HG03342 (cell line): ENCODE data around the gene S100A7A.

Experiments used
- ATAC-seq: cut with Tn5 transposase; IDR thresholded peaks from one replicate; pipeline ENCODE4 v1.9.1; 2021; ENCODE audit warnings: mild to moderate bottlenecking, moderate library complexity; ENCODE audit not compliant: unreplicated experiment

Gene S100A7A

DNA sequence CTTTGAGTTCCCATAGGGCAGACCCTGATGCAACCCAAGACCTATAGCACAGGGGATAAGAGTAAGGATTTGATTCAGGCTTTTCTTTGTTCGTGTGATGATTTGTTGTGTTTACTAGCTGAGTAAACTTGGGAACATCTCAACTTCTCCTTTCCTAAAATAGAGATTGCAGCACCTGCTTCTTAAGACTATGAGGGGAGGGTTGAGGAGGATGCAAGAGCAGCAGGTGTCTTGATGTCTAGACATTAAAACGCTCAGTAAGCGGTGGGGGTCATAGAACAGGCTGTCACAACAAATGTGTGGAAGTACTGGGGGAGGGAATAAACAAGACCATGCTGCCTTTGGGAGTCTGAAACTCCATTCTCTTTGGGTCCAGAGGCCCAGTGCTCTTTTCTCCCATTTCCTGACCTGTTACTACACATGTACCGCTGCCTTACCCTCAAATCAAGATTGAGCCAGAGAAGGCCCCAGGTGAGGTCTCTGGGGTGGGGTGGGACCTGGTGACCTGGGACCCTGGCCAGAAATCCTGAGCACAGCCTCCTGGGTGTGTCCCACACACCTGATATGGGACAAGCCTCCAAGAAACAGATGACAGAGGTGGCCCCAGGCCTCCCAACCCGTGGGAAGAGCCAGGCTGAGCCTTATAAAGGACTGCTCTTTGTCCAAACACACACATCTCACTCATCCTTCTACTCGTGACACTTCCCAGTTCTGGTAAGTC, at the start of gene S100A7A:
Gene S100A7A (plus strand): TSS at position 671 of the 721 bp plus-strand sequence. CDS start 1,563 bp downstream, outside the sequence.
- ATAC-seq: no peak

DNA sequence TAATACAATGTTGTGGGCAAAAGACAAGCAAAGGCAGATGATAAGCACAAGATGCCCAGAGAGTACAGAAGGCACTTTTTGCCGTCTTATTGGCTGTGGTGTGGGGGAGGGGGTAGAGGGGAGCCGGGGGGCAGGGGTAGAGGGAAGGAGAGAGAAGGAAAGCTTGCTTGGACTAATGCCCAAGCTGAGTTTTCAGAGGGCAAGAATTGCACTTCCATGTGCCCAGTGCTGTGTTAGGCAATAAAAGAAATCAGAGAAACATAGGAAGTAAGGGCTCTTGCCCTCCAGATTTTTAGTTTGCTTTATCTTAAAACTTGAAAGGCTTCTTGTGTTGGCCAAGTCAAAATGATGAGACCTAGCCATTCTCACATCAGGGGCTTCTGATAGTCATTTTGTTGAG, 49.2 kb upstream of the S100A7A start:
- ATAC-seq: no peak

DNA sequence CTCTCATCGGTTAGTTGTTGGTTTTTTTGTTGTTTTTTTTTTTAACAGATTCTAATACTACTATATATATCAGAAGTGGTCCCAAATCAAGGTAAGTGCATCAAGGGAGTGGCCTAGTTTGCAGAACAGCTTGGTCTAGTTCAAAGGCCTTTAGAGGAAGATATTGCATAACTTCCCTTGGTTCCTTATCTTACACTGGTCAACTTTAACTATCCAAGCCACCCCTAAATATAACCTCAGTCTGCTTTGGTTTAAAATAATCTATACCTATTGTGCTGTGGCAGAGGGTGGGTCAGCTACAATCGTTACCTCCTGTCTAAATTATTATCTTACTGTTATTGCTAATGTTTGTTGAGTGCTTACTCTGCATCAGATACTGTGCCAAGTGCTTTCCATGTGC, 47.8 kb upstream of the S100A7A start:
- no peak for ATAC-seq

DNA sequence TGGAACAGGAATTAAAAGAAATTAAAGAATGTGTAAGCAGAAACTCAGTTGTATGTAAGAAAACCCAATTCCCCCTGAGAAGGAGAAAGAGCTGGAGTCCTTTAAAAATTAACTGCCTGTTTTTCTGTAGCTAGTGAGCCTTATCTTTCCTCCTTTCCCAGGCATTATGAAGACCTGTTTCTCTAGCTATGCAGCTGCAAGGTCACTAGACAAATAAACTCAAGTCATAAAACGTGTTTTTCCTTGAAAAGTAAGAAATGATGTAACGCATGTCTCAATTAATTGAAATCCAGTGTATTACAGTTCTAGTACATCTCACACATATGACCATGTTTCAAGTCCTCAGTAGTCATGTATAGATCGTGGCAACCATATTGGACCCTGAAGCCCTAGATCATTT, 46.2 kb upstream of the S100A7A start:
- no peak for ATAC-seq

DNA sequence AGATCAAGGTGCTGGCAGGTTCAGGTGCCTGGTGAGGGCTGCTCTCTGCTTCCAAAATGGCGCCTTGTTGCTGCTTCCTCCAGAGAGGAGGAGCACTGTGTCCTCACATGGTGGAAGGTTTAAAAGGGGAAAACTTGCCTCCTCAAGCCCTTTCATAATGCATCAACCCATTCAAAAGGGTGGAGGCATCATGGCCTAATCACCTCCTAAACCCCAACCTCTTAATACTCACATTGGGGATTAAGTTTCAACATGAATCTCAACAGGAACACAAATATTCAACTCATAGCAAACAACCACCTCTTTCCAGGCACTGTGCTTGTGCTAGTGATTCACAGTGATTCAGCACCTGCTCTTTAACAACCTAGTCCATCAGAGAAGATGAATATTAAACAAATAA, 45.1 kb upstream of the S100A7A start:
- no peak for ATAC-seq

DNA sequence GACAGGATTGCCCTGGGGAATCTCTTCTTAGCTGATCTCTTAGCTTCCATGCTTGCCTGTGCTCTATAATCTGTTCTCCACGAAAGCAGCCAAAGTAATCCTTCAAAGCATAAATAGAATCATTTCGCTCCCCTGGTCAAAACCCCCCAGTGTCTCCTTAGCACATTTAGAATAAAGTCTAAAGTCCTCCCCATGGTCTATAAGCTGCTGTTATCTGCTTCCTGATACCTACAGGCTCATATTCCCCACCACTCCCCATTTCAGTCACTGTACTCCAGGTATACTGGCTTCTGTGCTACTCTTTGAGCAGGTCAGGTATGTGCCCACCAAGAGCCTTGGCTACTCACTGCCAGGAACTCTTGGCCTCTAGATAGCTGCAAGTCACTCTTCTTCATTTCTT, 43.7 kb upstream of the S100A7A start:
- no peak for ATAC-seq

DNA sequence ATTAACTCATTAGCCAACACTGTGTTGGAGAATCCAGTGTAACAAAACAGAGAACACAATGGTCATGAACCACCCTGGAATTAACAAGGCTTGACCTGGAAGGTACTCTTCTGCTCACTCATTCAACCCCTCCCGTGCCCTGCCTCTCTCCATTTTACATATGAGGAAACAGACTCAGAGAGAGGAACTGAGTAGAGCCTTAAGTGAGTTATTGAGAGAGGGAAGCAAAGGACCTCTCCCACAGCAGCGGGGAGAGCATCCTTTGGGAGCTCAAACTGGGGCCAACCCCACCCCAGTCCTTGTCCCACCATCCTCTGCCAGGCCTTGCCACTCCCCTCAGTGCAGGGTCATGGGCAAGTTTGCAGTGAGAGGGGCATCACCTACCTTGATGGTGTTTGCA, 42.2 kb upstream of the S100A7A start:
- no peak for ATAC-seq

DNA sequence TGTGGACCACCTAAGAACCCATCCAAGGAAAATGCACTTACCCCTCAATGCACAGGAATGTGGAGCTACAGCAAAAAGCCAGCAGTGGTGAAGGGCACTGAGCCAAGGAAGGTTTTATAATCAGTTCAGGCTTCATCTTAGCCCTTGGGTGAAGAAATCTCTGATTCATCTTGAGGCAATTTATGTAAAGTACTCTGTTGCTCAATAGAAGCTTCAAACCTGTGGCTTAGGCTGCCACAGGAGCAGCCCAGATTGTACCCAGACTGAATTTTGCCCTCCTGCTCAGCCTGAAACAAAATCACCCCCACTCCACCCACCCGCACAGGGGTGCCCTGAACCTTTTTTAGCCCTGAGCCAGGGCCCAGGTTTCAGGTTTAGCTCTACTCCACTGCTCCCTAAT, 40.8 kb upstream of the S100A7A start, which contains the start of gene S100A12:
Gene S100A12 (minus strand): TSS at position 111 of the 400 bp plus-strand sequence. CDS start 1,029 bp downstream, outside the sequence.
- no peak for ATAC-seq

DNA sequence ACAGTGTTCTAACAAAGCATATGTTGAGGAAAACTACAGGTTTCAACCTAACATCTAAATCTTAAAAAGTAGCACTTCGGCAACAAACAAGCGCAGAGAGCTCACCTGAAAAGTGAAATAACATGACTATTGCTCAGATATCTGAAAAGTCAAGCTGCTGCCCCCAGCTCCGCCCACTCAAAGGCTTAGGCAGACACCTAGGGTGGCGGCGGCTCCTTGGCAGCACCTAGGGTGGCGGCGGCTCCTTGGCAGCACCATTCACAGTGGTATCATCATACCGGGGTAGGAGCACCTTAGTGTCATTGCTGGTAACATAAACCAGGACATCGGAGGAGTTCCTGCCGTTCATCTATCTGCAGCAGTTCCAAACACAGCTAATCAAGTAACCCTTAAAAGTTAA, 36.7 kb upstream of the S100A7A start:
- ATAC-seq: no peak

DNA sequence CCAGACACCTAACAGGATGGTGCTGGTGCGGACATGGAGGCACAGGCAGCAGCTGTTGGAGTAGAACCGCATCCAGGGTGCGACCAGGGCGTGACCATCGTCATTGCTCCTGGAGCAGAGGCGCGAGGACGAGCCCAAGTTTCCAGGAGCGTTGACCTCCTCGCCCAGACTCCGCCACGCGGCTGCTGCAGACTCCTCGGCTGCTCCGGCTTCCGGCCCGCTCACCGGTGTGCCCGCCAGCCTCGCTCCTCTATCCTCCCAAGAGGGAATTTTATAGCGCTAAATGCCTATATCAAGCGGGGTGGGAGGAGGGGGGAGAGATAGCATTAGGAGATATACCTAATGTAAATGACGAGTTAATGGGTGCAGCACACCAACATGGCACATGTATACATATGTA, 35.6 kb upstream of the S100A7A start:
- ATAC-seq: no peak

DNA sequence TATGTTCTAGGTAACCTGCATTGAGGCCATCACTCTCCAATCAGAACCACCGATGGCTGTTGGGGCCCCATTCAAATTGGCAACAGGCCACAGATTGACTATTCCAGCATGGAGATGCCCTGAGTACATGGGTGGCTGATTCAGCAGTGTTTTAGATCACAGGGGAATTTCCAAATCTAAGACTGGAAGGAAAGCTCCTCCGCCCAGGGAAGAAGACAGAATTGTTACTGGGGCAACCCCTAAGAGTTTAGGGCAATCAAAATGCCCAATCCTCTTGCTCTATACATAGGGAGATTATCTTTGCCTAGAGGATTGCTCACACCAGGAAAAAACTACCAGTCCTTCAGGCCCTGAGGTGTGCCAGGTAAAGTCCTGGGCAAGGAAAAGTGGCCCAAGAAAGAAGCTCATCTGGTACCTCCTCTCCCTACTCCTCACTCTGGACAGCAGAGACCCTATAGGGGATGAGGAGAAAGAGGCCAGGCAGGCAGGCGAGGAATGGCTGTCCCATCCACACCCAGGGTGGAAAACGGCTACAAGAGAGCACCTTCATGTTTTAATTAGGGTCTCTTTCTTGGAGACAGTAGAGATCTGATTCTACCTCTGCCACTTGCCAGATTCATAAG, 31.3 kb upstream of the S100A7A start:
- ATAC-seq: no peak

DNA sequence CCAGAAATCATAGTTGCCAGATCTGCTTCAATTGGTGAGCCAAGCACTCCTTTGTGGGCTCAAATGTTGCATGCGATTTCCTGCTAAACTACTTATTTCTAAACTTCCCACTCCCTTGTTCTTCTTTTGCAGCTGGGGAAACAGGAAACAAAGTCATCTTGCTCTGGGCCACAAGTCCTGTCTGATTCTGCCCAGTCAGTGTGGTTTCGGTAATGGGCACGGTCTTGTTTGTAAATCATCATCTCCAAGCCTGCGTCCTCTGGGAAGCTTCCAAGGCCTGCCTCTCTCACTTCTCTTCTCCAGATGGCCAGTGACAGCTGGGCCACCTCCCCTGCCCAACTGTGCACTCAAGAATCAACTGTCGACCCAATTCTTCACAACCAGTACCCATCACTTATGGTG, 29.8 kb upstream of the S100A7A start:
- ATAC-seq: no peak

DNA sequence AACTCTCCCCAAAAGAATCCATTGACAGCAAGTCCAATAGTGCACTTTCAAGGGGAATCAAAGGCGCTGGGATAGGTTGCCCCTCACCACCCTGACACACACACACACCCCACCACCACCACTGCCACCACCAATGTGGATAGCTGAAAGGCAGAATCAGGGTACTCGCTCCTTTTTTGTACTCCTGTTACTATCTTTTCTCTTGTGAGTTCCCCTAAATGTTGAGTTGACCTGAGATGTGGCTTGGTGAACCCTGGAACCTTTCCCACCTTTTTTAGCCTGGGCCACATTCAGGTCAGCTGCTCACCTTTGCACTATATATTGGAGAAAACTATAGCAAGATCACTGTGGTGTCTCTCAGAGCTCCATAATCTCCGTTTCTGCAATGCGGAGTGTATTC, 29.3 kb upstream of the S100A7A start:
- ATAC-seq: no peak

DNA sequence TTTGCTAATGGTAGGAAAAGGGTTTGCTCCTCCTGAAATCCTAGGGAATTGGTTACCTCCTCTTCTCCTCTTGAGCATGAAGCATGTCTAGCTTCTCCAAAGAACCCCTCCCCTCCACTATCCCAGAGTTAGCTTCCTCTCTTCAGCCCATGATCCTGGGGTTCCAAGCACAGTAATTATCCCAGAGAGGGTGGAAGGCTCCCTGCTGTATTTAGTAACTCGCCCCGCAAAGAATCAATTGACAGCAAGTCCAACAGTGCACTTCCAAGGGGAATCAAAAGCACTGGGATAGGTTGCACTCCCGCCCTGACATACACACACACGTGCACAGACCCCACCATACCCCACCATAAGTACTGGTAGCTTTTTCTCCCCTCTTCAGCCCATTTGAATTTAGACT, 28.5 kb upstream of the S100A7A start:
- ATAC-seq: no peak

DNA sequence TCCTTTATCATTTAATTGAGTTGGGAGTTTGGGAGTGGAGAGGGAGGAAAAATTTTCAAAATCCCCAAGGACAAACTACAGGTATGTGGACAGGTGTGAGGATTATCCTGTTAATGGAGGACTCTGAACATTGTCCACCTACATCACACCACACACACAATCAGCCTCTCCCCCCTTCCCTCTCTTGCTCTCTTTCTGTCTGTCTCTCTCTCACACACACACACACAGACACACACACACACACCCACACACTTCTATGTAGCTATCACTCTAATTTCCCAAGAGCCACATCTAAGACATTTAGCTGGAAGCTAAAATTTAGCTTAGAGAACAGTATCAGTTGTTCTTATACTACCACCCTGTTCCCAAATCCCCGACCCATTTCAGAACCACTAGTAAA, 26.9 kb upstream of the S100A7A start:
- ATAC-seq: no peak

DNA sequence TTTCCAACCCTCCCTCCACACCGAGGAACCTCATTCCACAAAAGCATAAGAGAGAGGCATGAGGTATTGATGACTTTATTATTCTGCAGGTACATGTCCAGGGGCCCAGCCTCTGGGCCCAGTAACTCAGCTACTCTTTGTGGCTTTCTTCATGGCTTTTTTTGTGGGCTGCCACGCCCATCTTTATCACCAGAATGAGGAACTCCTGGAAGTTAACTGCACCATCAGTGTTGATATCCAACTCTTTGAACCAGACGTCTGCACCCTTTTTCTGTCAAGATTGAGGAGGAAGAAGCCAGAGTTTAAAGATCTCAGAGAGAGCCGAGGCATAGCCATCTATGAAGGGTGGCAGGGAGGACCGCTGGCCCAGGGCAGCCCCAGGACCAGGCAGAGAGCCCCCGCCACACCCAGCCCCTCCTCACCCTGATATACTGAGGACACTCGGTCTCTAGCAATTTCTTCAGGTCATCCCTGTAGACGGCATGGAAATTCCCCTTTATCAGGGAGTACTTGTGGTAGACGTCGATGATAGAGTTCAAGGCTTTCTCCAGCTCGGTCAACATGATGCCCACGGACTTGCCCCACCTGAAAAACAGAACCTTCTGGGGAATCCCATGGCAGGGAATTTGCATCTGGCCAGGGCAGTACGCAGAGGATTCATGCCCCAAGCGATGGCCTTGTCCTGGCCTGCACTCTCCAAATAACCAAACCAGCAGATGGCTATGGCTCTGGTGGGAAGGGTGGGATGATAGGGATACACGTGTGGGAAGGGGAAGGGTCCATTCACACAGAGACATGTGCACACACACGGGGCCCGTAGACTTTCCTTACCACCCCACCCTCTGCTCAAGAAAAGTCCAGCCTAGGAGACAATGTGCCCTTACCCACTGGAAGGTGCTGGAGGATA, 26.1 kb upstream of the S100A7A start:
- ATAC-seq: no peak

DNA sequence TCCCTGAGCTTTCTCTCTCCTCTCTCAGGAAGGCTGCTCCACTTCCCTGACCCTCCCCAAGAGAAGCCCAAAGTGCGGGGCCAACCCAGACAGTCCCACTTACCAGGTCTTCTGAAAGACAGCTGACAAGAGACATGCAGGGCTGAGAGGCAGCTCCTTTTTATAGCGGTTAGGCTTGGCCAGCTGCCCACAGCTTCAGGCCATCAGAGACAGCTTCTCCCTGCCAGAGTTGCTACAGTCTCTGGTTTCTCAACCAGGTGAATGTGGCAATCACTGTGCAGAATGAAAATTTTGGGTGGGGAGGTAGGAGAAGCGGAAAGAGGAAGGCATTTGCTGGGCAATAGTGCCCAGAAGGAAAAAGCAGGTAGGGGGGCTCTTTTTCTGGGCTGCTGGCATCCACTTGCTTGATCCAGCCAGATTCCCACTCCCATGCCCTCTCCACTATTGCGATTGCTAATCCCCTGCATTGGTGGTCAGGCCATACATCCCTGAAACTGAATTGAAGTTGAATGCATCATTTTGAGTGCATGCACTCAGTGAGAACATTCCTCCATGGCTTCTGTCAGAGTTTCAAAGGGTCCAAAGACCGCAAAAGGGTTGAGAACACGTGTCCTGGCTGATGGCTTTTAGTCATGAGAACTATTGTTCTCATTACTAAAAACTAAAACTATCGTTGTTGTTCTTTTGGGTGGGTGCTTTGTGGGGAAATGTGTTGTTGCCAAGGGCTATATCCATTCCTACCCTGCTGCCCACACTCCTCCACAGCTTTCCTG, 25.2 kb upstream of the S100A7A start, which contains the start of gene S100A8:
Gene S100A8 (minus strand): TSS at position 136 of the 773 bp plus-strand sequence. CDS start 538 bp downstream, outside the sequence.
- no peak for ATAC-seq

DNA sequence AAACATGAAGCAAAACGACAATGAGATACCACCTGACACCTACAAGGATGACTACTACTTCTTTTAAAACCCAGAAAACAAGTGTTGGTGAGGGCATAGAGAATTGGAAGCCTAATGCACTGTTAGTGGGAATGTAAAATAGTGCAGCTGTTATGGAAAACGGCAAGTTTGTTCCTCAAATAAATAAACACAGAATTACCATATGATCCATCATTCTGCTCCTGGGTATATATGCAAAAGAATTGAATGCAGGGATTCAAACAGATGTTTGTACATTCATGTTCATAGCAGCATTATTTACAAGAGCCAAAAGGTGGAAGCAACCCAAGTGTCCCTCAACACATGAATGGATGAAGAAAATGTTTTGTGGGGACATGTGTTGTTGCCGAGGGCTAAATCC, 24.1 kb upstream of the S100A7A start:
- ATAC-seq: no peak

DNA sequence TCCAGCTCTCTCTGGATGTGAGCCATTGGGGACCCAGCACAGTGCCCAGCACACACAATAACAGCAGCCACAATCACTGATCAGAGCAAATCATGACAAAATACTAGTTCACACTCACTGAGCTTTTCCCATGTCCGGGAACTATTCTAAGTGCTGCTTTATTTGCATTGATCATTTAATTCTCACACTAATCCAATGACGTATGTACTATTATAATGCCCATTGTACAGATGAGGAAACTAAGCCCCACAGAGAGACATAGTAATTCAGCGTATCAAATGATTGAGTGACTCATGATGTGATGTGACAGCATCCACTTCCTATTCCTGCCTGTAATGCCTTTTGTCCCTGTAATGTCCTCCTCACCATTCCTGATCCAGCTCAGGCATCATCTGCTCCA, 23.5 kb upstream of the S100A7A start:
- ATAC-seq: no peak

DNA sequence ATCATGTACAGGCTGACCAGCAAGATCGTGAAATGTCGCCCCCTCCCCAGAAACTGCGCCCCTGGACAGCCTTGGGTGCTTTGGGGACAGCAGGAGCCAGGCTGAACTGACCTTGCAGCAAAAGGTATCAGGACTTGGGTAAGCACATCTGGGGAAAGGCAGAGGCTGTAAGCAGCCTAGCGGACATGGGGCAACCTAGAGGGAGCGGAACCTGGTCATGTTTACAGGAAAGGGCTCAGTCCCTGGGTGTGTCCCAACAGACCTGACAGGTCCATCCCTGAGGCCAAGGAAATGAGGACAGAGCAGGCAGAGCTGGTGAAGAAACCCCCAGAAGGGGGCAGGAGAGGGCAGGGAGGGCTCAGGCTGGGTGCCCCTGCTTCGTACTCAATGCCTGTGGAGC, 22.4 kb upstream of the S100A7A start:
- no peak for ATAC-seq

DNA sequence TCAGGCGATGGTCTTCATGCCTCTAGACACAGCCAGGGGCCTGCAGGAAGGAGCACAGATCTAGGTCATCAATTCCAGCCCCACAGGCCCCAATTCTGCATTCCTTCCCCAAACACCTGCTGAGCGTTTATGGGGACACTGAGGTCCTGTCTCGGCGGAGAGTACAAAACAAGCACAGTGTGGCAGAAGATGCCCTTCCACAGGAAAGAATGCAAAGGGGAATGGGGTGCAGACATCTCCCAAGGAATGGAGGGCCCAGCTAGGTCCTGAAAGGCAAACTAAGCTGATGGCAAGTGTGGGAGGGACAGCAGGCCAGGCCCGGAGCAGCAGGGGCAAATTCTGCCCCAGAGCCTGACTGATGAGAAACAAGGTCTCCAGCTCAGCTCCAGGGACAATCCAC, 21.9 kb upstream of the S100A7A start:
- no peak for ATAC-seq
